GM13977 (cell line): ENCODE data around the gene FAM184B.

Experiments
- DNase-seq: peaks from one replicate; pipeline ENCODE4 v3.0.0; 2012; ENCODE audit warnings: low spot score
- in situ Hi-C: fragments of 300-500 bp; cut with MboI; formaldehyde crosslinking; loops from one replicate; pipeline ENCODE4 v1.12.0; 2022; ENCODE audit warnings: low sequenced_read_pairs, low pct_unique_long_range_greater_than_20kb, mixed read lengths, inconsistent platforms; ENCODE audit not compliant: unreplicated experiment
- TF ChIP-seq, protein P1 (sequence below): IDR thresholded peaks from 2 replicates; pipeline ENCODE4 v1.5.1; 2012; ENCODE audit warnings: mild to moderate bottlenecking, control low read depth; ENCODE audit not compliant: insufficient read depth; ENCODE audit errors: extremely low read depth, missing control alignments

Gene FAM184B

DNA sequence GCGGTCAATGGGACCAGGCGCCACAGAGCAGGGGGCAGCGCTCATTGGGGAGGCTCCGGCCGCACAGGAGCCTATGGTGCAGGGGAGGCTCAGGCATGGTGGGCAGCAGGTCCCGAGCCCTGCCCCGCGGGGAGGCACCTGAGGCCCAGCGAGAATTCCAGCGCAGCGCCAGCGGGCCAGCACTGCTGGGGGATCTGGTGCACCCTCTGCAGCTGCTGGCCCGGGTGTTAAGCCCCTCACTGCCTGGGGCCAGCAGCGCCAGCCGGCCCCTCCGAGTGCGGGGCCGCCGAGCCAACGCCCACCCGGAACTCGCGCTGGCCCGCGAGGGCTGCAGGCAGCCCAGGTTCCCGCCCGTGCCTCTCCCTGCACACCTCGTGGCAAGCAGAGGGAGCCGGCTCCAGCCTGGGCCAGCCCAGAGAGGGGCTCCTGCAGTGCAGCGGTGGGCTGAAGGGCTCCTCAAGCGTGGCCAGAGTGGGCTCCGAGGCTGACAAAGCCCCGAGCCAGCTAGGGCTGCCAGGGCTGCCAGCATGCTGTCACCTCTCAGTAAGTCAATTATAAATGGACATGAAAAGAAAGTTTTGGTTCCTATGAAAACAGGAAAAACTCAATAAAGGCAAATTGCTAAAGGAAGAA lies 14.5 kb downstream of the FAM184B start:
- no peak for DNase-seq
- in situ Hi-C loops = no loop called here
- TF ChIP-seq, protein P1, sequence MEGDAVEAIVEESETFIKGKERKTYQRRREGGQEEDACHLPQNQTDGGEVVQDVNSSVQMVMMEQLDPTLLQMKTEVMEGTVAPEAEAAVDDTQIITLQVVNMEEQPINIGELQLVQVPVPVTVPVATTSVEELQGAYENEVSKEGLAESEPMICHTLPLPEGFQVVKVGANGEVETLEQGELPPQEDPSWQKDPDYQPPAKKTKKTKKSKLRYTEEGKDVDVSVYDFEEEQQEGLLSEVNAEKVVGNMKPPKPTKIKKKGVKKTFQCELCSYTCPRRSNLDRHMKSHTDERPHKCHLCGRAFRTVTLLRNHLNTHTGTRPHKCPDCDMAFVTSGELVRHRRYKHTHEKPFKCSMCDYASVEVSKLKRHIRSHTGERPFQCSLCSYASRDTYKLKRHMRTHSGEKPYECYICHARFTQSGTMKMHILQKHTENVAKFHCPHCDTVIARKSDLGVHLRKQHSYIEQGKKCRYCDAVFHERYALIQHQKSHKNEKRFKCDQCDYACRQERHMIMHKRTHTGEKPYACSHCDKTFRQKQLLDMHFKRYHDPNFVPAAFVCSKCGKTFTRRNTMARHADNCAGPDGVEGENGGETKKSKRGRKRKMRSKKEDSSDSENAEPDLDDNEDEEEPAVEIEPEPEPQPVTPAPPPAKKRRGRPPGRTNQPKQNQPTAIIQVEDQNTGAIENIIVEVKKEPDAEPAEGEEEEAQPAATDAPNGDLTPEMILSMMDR = no peak

- in situ Hi-C loops = no loop called here
- TF ChIP-seq, protein P1 = no peak
- no peak for DNase-seq
These were observed 15.7 kb downstream of the FAM184B start for GRCh38 chr4:17765514-17766286.

DNA sequence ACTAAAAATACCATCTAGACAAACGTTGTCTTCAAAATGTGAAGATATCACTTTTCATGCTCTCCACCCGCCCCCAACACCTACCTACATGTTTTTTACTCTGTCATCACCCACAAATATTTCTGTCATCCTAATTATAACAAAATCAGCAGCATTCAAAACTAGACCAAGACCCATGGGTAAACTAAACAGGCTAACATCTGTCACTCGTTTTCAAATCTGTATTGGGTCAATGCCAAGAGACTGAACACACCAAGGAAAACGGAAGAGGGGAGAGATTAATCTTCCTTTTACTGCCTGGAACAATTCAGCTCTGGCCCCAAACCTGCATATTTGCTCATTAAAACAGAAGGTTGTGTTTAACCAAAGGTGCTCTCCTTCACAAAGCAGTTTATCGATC lies 17.5 kb downstream of the FAM184B start:
- TF ChIP-seq, protein P1 = no peak
- in situ Hi-C loops = no loop called here
- DNase-seq = no peak

- in situ Hi-C loops = no loop called here
- no peak for DNase-seq
- TF ChIP-seq, protein P1 = no peak
These were observed 18.0 kb downstream of the FAM184B start for GRCh38 chr4:17763416-17763815.

DNA sequence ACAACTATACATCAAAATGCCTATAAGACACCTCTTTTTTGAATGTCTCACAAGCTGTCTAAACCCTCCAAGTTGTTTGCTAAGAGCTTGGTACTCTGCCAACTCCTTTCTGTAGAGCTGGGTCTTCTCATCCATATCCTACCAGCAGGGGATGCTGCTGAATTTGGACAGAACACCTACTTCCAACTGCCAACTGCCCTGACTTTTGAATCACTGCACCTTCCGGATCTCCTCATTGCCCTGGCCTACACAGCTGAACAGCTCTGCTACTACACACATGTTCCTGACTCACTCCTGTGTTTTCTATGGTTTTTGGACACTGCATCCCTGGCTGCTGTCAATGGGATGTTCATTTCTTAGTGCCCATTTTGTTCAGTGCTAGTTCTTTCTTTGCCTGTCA lies 18.7 kb downstream of the FAM184B start:
- DNase-seq = no peak
- in situ Hi-C loops = no loop called here
- TF ChIP-seq, protein P1 = peak; percentile 30

DNA sequence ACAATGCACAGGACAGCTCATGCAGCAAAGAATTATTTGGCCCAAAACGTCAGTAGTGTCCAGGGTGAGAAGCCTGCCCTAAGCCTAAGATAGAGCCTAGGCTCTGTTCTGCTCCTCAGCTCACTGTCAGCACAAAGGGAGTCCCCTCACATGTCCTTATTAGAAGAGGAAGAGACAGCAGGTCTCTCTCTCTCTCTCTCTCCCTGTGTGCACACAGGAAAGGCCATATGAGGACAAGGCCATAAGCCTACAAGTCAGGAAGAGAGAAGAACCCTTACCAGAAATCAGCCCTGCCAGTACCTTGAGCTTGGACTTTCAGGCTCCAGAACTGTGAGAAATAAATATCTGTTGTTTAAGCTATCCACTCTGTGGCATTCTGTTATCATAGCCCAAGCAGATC lies 20.4 kb downstream of the FAM184B start:
- in situ Hi-C loops = no loop called here
- no peak for DNase-seq
- TF ChIP-seq, protein P1 = no peak
